T-helper 1 cell treated with Interleukin-12 subunit alpha and Interleukin-12 subunit beta and Interleukin-4 antibody, amounts not matched to agents 30 μg/mL and 1 μg/mL, for 36 hours (primary cell): ENCODE measurements around the gene CBX4.
A peak's percentile ranks its signal among the peaks of the same experiment; 100 is the strongest.
"Not testable (repeated sequence)": the region's sequence is repeated elsewhere in the genome, so short reads cannot be mapped to it uniquely, and the experiment has no call there.

Experiments used
- H3K27ac Mint-ChIP-seq: one replicate; pipeline ENCODE4 v1.8.0; 2021; ENCODE audit warnings: mild to moderate bottlenecking, mixed read lengths
- H3K27me3 Mint-ChIP-seq: one replicate; pipeline ENCODE4 v1.8.0; 2021; ENCODE audit warnings: low read depth, mixed read lengths
- H3K36me3 Mint-ChIP-seq: one replicate; pipeline ENCODE4 v1.8.0; 2021; ENCODE audit warnings: low read depth, mixed read lengths
- H3K4me1 Mint-ChIP-seq: one replicate; pipeline ENCODE4 v1.8.0; 2021; ENCODE audit warnings: low read depth, mixed read lengths
- H3K4me3 Mint-ChIP-seq: one replicate; pipeline ENCODE4 v1.8.0; 2021; ENCODE audit warnings: mild to moderate bottlenecking, moderate library complexity, mixed read lengths
- H3K9me3 Mint-ChIP-seq: one replicate; pipeline ENCODE4 v1.8.0; 2021; ENCODE audit warnings: mixed read lengths

The CBX4 gene

GRCh38 chr17:79865351-79866210 is 26.3 kb upstream of the CBX4 start:
- no peaks in the 10 kb centered on the region for H3K9me3 Mint-ChIP-seq
- H3K27me3 Mint-ChIP-seq, result peaks cover 12% of the 10 kb centered on the region

GRCh38 chr17:79864617-79865250 is 25.5 kb upstream of the CBX4 start:
- no peaks in the 10 kb centered on the region for H3K9me3 Mint-ChIP-seq
- H3K27ac Mint-ChIP-seq, result no peak overlapping the region
- H3K36me3 Mint-ChIP-seq, result no peaks in the 10 kb centered on the region

More at GRCh38 chr17:79865351-79866210, 26.3 kb upstream of the CBX4 start:
- H3K27ac Mint-ChIP-seq, result peak overlapping the region; percentile 41
- H3K4me3 Mint-ChIP-seq, result no peak overlapping the region
- H3K4me1 Mint-ChIP-seq, result peaks cover 13% of the 10 kb centered on the region
- H3K36me3 Mint-ChIP-seq, result no peaks in the 10 kb centered on the region

GRCh38 chr17:79864147-79864546 is 24.9 kb upstream of the CBX4 start:
- no peaks in the 10 kb centered on the region for H3K36me3 Mint-ChIP-seq

More at GRCh38 chr17:79864617-79865250, 25.5 kb upstream of the CBX4 start:
- Mint-ChIP-seq H3K27me3 (peaks cover 12% of the 10 kb centered on the region), H3K4me3 (no peak overlapping the region), H3K4me1 (peaks cover 13% of the 10 kb centered on the region)

GRCh38 chr17:79862771-79863440 is 23.7 kb upstream of the CBX4 start:
- Mint-ChIP-seq H3K4me3 (no peak overlapping the region), H3K27me3 (peaks cover 12% of the 10 kb centered on the region), H3K36me3 (no peaks in the 10 kb centered on the region), H3K4me1 (peaks cover 13% of the 10 kb centered on the region), H3K27ac (no peak overlapping the region), H3K9me3 (no peaks in the 10 kb centered on the region)

More at GRCh38 chr17:79864147-79864546, 24.9 kb upstream of the CBX4 start:
- Mint-ChIP-seq H3K9me3 (no peaks in the 10 kb centered on the region), H3K4me1 (peaks cover 13% of the 10 kb centered on the region), H3K27me3 (peaks cover 12% of the 10 kb centered on the region), H3K4me3 (no peak overlapping the region), H3K27ac (no peak overlapping the region)

GRCh38 chr17:79862238-79862637 is 23.0 kb upstream of the CBX4 start:
- peaks cover 12% of the 10 kb centered on the region for H3K27me3 Mint-ChIP-seq

GRCh38 chr17:79861413-79862216 is 22.4 kb upstream of the CBX4 start:
- Mint-ChIP-seq H3K27me3 (peaks cover 12% of the 10 kb centered on the region), H3K36me3 (no peaks in the 10 kb centered on the region), H3K4me3 (no peak overlapping the region), H3K27ac (no peak overlapping the region), H3K4me1 (peaks cover 6% of the 10 kb centered on the region), H3K9me3 (no peaks in the 10 kb centered on the region)

More at GRCh38 chr17:79862238-79862637, 23.0 kb upstream of the CBX4 start:
- H3K36me3 Mint-ChIP-seq, result no peaks in the 10 kb centered on the region
- H3K4me3 Mint-ChIP-seq, result no peak overlapping the region
- no peaks in the 10 kb centered on the region for H3K9me3 Mint-ChIP-seq
- H3K27ac Mint-ChIP-seq, result no peak overlapping the region
- peaks cover 11% of the 10 kb centered on the region for H3K4me1 Mint-ChIP-seq

- H3K9me3 Mint-ChIP-seq, result no peaks in the 10 kb centered on the region
- H3K4me3 Mint-ChIP-seq, result no peak overlapping the region
- H3K27me3 Mint-ChIP-seq, result peaks cover 16% of the 10 kb centered on the region
- peaks cover 1% of the 10 kb centered on the region for H3K4me1 Mint-ChIP-seq
- H3K36me3 Mint-ChIP-seq, result no peaks in the 10 kb centered on the region
- H3K27ac Mint-ChIP-seq, result no peak overlapping the region
These were observed 20.7 kb upstream of the CBX4 start for GRCh38 chr17:79859676-79860615.

GRCh38 chr17:79857095-79857494 is 17.9 kb upstream of the CBX4 start:
- Mint-ChIP-seq H3K4me1 (peaks cover 3% of the 10 kb centered on the region), H3K36me3 (no peaks in the 10 kb centered on the region), H3K27me3 (peaks cover 7% of the 10 kb centered on the region), H3K9me3 (no peaks in the 10 kb centered on the region), H3K4me3 (no peak overlapping the region), H3K27ac (no peak overlapping the region)

GRCh38 chr17:79855331-79856124 is 16.3 kb upstream of the CBX4 start:
- no peak overlapping the region for H3K27ac Mint-ChIP-seq
- H3K36me3 Mint-ChIP-seq, result no peaks in the 10 kb centered on the region
- H3K9me3 Mint-ChIP-seq, result no peaks in the 10 kb centered on the region
- peaks cover 3% of the 10 kb centered on the region for H3K4me1 Mint-ChIP-seq
- no peak overlapping the region for H3K4me3 Mint-ChIP-seq
- peaks cover 4% of the 10 kb centered on the region for H3K27me3 Mint-ChIP-seq

GRCh38 chr17:79854080-79855060 is 15.1 kb upstream of the CBX4 start:
- no peaks in the 10 kb centered on the region for H3K36me3 Mint-ChIP-seq
- H3K27ac Mint-ChIP-seq, result no peak overlapping the region
- peaks cover 3% of the 10 kb centered on the region for H3K4me1 Mint-ChIP-seq
- H3K9me3 Mint-ChIP-seq, result no peaks in the 10 kb centered on the region
- peaks cover 4% of the 10 kb centered on the region for H3K27me3 Mint-ChIP-seq
- H3K4me3 Mint-ChIP-seq, result no peak overlapping the region

- H3K36me3 Mint-ChIP-seq, H3K4me1 Mint-ChIP-seq, H3K9me3 Mint-ChIP-seq, H3K4me3 Mint-ChIP-seq, H3K27ac Mint-ChIP-seq: not testable (repeated sequence)
- H3K27me3 Mint-ChIP-seq, result peaks cover 14% of the 10 kb centered on the region
These were observed 13.9 kb upstream of the CBX4 start for GRCh38 chr17:79853168-79853567.

- H3K27ac Mint-ChIP-seq, result peak overlapping the region; percentile 41
- peak overlapping the region; percentile 42 for H3K4me3 Mint-ChIP-seq
- peaks cover 3% of the 10 kb centered on the region for H3K4me1 Mint-ChIP-seq
- no peaks in the 10 kb centered on the region for H3K9me3 Mint-ChIP-seq
- no peaks in the 10 kb centered on the region for H3K36me3 Mint-ChIP-seq
- peaks cover 18% of the 10 kb centered on the region for H3K27me3 Mint-ChIP-seq
These were observed 13.5 kb upstream of the CBX4 start for GRCh38 chr17:79852748-79853147.
